ENCODE measurements around the gene HK3.

Gene HK3

DNA sequence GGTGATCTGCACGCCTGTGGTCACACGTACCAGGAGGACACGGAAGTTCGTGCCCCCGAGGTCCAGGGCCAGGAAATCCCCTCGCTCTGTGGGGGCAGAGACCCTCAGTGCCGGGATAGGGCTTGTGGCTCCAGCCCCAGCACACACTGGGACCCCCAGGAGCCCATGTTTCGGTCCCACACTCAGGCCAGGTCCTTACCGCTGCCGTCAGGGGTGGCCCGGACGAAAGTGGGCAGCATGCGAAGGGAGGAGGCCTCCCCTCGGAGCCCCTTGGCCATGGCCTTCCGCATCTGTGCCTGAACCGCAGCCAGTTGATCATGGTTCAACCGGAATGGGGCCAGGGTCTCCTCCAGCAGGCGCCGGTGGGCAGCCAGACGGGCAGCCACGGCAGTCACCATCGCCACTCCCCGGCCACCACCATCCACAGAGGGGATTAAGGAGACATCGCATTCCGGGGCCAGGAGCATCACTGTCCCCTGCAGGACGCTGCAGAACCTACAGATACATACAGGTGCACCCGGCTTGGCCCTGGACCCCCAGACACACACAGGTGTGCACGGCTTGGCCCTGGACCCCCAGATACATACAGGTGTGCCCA, 11.8 kb downstream of the HK3 start:
- TF ChIP-seq, protein P1, sequence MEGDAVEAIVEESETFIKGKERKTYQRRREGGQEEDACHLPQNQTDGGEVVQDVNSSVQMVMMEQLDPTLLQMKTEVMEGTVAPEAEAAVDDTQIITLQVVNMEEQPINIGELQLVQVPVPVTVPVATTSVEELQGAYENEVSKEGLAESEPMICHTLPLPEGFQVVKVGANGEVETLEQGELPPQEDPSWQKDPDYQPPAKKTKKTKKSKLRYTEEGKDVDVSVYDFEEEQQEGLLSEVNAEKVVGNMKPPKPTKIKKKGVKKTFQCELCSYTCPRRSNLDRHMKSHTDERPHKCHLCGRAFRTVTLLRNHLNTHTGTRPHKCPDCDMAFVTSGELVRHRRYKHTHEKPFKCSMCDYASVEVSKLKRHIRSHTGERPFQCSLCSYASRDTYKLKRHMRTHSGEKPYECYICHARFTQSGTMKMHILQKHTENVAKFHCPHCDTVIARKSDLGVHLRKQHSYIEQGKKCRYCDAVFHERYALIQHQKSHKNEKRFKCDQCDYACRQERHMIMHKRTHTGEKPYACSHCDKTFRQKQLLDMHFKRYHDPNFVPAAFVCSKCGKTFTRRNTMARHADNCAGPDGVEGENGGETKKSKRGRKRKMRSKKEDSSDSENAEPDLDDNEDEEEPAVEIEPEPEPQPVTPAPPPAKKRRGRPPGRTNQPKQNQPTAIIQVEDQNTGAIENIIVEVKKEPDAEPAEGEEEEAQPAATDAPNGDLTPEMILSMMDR (IDR thresholded peaks at IDR 0.05; ENCODE audit: borderline replicate concordance, control extremely low read depth, extremely low read depth, insufficient read depth, missing control alignments): no peak
- in situ Hi-C loops (cut with MboI; ENCODE audit: low sequenced_read_pairs, unreplicated experiment): no loop called here

DNA sequence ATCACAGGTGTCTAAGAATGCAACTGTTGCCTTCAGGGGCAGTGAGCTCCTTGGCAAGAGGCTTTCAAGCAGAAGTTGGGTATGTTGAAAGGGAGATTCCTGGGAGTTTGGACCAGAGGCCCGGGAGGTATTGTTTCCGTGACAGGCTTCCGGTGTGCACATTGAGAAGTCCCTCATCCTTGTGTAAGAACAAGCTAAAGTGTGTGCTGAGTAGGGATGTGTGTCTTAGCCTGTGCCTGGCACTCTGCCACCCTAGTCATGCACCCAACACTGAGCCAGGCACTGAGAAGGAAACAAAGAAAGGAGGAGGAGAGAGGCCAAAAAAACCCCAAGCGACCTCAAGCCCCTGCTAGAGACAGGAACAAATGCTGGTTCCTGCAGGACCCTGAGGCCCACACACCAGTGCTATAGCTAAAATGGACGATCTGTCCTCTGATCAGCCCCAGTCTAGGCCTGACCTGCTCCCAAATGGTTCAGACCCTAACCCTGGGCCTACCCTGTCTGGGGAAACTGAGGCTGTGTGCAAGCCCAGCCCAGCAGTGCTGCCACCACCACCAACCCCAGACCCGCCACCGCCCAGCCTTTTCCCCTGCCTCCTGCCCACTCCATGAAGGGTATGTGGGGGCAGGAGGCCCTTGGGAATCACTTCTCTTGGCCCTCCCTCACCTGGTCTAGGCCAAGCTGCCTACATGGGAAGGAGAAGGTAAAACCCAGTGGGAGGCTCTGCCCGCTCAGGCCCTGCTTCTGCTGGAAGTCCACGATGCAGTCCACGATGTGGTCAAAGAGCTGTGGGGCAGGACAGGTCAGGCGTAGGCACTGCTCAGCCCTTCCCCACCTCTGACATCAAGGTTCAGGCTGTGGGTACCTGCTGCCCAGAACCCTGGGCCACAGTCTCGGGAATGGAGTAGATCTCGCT, 12.6 kb downstream of the HK3 start:
- no peak for DNase-seq (ENCODE audit: low spot score)
- TF ChIP-seq, protein P1 (IDR thresholded peaks at IDR 0.05; ENCODE audit: borderline replicate concordance, control extremely low read depth, extremely low read depth, insufficient read depth, missing control alignments): no peak
- in situ Hi-C loops (cut with MboI; ENCODE audit: low sequenced_read_pairs, unreplicated experiment): no loop called here

More for the DNA sequence above, 11.8 kb downstream of the HK3 start:
- no peak for DNase-seq (ENCODE audit: low spot score)

DNA sequence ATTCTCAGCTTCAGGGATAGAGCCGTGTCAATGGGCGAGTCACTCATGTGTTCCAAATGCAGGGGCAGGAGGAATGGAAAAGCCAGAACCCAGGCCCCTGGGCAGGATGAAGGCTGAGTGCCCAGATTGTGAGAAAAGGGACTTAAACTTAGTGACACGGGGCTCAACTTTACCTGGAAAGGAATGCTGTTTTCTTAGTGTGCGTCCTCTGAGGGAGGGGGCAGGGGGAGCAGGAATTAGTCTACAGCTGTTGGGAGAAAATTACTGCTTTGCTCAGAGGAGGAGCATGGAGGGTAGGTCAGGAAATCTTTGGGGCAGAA, 14.6 kb downstream of the HK3 start:
- in situ Hi-C loops (cut with MboI; ENCODE audit: low sequenced_read_pairs, unreplicated experiment): no loop called here
- TF ChIP-seq, protein P1 (IDR thresholded peaks at IDR 0.05; ENCODE audit: borderline replicate concordance, control extremely low read depth, extremely low read depth, insufficient read depth, missing control alignments): no peak

DNA sequence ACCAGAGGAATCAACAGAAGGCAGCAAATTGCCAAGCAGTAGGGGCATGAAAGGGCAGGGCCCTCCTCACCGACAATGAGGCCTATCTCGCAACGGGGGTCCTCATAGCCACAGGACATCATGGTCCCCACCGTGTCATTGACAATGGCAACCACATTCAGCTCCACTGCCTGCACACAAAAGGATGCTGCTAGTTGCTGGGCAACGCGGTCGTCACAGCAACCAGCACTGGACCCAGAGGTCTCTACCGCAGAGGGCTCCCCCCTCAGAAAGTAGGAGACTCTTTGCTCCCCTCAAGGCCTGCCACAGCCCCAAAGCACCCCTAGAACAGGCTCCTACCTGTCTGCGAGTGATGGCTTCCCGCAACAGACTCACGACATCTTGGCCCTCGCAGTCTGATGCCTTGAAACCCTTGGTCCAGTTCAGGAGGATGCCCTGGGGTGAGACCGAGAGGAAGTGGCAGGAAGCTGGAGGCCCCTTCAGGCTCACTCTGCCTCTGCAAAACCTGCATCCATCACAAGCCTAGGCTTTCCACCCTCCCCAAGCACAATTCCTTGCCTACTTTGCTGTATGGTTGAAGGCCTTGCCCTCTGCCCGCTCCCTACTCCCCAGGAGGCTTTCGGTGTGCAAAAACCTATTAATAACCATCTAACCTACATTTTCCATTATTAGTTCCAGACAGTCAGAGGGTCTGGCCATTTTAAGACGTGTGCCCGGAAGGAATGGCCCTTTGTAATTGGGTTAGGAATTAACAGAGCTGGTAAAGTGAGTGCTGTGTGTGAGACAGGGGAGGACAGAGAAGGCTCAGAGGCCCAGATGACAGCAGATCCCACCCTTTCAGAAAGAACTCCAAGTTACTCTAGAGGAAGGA, 15.2 kb downstream of the HK3 start:
- no peak for DNase-seq (ENCODE audit: low spot score)
- in situ Hi-C loops (cut with MboI; ENCODE audit: low sequenced_read_pairs, unreplicated experiment): no loop called here

More for the DNA sequence above, 14.6 kb downstream of the HK3 start:
- DNase-seq (ENCODE audit: low spot score): no peak

DNA sequence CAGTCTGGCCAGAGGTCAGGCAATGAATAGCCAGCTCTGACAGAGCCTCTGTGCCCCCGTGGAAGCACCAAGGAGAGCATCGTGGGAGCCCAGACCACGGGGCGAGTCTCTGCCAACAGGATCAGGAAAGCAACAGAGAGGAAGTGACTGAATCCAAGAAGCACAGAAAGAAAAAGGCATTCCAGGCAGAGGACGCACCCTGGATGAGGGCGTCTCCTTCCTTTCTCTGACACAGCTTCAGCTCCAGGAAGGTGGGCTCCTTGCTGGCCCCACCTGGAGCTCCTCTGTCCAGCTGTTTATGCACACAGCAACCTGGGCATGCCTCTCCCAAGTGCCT, 16.6 kb downstream of the HK3 start:
- in situ Hi-C loops (cut with MboI; ENCODE audit: low sequenced_read_pairs, unreplicated experiment): no loop called here
- DNase-seq (ENCODE audit: low spot score): no peak
- TF ChIP-seq, protein P1 (IDR thresholded peaks at IDR 0.05; ENCODE audit: borderline replicate concordance, control extremely low read depth, extremely low read depth, insufficient read depth, missing control alignments): no peak

More for the DNA sequence above, 15.2 kb downstream of the HK3 start:
- TF ChIP-seq, protein P1 (IDR thresholded peaks at IDR 0.05; ENCODE audit: borderline replicate concordance, control extremely low read depth, extremely low read depth, insufficient read depth, missing control alignments): no peak

DNA sequence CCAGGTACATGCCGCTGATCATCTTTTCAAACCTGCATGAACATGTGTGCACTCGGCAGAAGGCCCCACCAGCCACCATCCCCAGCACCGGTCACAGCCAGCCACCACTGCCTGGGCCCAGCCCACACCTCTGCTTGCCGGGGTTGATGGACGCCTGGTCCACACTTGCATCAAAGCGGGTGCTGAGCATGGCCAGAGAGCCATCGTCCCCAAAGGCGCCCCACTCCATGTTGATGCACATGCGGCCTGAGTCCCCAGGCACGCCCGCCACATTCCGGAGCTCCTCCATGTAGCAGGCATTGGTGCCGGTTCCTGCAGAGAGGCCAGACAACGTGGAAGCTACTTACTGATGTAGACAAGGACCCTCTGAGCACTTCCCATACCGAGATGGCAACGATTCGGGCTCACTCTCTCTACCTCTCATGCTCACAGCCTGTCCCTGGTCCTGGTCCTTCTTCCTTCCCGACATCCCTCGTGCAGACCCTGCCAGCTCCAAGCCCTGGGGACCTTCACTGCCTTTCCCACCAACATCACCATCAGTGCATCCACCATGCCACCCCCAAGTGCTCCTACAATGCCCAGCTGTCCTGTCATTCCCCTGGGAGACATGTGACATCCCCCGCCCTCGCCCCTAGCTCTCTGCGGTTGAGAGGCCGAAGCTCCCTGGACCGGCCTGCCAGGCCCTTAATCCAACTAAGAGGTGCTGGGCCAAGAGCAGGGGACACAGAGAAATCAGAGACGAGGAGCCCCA, 17.2 kb downstream of the HK3 start:
- in situ Hi-C loops (cut with MboI; ENCODE audit: low sequenced_read_pairs, unreplicated experiment): no loop called here
- no peak for DNase-seq (ENCODE audit: low spot score)
- TF ChIP-seq, protein P1 (IDR thresholded peaks at IDR 0.05; ENCODE audit: borderline replicate concordance, control extremely low read depth, extremely low read depth, insufficient read depth, missing control alignments): no peak

Measured in GM13976 (cell line).